NCI-H2107 treated with DMSO at 0.1 percent for 48 hours (cell line): ENCODE results near the gene RMDN3.

Experiments used
- DNase-seq: peaks from one replicate; lab custom pipeline; 2025; ENCODE audit not compliant: unreplicated experiment; lab: John Stamatoyannopoulos, UW

RMDN3 gene

DNA sequence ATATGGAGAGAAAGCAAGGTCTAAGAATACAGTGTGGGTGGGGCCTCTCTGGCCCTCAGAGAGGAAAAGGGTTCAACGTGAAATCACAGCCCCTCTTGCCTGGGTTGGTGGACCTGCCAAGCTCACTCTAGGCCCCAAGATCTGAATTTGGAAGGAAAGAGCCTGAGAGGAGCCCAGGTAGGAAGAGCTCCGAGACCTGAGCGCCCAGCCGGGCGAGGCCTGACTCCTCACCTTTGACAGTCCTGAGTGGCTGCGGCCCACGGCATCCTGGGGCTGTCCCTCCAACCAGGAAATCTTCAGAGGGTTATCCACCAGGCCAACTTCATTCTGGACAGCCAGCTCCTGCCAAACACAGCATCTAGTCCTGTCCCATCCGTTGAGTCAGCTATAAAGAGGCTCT is 18.4 kb upstream of the RMDN3 start:
- no peak for DNase-seq

DNA sequence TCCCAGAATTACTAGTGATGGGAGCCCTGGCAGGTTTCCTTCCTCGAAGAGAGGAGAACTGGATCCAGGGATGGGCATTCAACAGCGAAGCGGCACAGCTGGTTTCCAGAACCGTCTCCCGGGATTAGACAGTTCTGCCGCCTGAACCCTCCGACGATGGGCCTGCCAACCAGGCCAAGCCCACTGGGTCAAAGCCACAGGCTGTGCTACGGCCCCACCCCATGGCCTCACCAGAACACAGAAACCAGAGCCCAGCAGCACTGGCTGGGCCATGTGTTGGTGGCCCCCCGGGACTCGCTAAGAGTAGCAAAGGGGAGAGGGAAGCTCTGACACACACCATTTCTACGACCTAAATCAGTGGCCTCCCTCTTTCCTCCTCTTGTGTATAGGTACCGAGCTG is 17.0 kb upstream of the RMDN3 start:
- DNase-seq = no peak

DNA sequence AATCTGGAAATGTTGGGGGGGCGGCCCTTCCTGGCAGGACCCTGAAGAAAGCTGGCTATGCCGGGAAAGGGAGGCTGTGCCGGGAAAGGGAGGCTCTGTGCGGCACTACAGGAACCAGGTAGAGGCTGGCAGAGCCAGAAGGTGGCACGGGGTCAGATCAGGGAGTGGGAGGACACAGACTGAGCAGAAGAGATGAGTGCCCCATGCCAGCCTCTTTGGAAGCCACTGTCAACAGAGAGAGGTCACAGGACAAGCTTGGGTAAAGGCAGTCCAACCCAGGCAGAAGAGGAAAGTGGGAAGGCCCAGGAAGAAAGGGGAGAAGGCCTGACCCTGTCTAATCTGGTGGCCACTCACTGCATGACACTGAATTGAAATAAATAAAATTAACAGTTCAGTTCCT is 16.2 kb upstream of the RMDN3 start:
- DNase-seq = no peak

DNA sequence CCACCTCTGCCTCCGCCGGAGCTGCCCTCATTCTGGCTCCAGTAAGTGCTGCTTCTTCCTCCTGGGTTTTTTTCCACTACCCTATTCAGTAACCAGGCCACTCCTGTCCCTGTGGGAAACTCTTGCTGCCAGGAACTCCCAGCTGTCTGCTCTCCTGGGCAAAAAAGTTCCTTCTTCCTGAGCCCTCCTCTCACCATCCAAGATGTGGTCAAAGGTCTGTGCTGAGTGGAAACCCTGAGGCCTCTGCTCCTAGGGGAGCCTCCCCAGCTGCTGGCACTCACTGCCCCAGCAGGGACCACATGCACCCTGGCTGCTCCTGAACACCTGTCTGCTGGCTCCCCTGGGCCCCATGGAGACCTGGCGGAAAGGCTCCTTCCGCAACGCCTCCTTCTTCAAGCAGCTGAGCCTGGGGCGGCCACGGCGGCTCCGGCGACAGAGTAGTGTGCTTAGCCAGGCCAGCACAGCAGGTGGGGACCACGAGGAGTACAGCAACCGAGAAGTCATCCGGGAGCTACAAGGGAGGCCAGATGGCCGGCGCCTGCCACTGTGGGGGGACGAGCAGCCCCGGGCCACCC is 15.2 kb upstream of the RMDN3 start:
- DNase-seq = peak; percentile 36

GRCh38 chr15:40769274-40770146 is 14.5 kb upstream of the RMDN3 start, which contains the start of gene C15orf62:
C15orf62 (plus strand) TSS chr15:40769980; CDS start chr15:40770496, 516 bp downstream.
- peak; percentile 55 for DNase-seq

- DNase-seq = no peak
Measured at GRCh38 chr15:40768521-40769273, 13.6 kb upstream of the RMDN3 start.

DNA sequence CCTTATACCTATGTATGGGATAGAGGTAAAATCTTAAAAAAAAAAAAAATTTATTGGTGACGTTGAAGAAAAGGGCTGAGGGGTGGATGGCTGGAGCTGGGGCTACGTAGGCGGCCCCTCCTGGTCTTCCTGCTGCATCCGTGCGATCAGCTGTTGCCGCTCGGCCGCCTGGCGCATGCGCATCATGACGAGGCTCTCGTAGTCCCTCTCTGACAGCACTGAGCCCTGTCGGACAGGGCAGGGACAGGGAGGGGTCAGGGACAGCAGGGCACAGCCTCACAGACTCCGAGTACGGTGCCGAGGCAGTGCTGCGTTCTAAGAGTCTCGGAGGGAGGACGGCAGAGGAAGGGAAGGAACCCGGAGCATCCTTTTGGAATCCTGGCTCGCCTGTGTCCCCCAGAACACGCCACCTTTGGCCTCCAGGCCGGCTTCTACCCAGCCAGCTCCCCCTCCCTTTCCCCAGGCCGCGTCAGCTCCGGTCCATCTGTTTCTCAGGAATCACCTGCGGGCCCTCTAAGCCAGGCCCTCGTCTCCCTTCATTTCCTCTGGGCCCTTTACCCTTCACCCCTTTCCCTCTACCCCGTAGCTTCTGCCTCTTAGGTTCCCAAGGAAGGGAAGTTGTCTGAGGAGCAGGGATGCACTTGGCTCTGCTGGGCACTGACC is 12.9 kb upstream of the RMDN3 start:
- no peak for DNase-seq

DNA sequence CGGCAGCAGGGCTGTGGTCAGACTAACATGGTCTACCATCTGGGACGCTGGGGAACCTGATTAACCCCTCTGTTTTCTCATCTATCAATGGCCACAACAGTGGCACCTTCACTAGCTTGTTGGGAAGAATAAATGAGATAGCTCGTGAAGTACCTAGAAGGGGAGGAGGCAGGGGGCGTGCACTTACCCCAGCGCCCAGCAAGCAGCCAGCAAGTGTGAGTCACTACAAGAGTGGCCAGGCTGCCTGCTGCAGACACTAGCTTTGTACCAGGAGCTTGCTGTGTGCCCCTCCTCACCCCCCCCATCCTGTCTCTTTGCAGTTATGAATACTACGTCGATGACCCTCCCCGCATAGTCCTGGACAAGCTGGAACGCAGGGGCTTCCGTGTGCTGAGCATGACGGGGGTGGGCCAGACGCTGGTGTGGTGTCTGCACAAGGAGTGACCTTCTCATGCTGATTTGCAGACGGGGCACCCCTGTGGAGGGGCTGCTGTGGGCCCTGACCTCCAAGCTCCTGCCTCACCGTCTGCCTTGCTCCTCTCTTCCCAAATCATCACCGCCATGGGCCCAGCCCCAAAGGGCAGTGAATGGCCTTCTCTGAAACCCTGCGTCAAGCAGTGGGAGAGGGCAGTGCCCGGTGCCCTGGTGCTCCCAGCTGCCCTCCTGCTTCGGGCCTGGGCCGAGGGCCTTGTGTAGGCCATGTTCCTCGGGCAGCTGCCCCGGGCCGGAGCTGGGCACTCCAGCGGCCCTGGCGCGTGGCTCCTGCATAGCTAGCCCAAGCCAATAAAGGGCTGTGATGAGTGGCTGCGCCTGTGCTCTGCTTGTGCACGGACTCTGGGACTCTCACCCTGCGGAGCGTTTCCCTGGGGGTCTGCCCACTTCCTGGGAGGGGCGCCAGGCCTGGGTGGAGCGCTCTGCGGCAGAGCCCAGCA is 12.1 kb upstream of the RMDN3 start:
- no peak for DNase-seq

DNA sequence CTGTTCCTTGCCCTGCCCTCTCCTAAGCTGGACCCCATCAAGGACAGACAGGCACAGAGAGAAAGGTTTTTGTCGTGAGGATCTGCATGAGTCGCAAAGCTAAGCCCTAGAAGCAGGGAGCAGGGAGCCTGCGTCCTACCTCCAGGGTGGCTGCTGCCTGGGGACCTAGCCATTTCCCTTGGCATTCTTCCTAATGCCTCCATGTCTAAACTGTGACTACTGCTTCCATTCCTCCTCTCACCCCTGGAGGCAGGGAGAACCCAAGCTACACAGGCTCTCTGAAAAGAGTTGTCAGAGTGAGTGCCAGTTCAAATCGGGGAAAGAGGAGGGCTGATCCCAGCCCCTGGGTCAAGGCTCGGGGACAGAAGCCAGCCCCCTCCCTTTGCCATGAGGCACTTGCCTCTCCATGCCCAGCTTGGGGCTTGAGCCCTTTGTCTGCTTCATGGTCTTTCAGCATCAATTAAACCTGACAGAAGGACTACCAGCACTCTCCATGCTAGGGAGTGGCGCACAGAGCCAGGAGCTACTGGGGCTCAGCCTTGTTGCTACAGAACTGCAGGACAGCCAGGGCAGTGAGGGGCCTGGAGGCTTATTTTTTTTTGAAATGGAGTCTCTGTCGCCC is 11.3 kb upstream of the RMDN3 start:
- no peak for DNase-seq

- DNase-seq = no peak
Measured at GRCh38 chr15:40764629-40765103, 9.6 kb upstream of the RMDN3 start.

GRCh38 chr15:40763801-40764628 is 9.0 kb upstream of the RMDN3 start, which contains the start of gene GCHFR:
GCHFR (plus strand) TSS chr15:40764068; CDS start chr15:40764181, 113 bp downstream.
- DNase-seq = no peak

DNA sequence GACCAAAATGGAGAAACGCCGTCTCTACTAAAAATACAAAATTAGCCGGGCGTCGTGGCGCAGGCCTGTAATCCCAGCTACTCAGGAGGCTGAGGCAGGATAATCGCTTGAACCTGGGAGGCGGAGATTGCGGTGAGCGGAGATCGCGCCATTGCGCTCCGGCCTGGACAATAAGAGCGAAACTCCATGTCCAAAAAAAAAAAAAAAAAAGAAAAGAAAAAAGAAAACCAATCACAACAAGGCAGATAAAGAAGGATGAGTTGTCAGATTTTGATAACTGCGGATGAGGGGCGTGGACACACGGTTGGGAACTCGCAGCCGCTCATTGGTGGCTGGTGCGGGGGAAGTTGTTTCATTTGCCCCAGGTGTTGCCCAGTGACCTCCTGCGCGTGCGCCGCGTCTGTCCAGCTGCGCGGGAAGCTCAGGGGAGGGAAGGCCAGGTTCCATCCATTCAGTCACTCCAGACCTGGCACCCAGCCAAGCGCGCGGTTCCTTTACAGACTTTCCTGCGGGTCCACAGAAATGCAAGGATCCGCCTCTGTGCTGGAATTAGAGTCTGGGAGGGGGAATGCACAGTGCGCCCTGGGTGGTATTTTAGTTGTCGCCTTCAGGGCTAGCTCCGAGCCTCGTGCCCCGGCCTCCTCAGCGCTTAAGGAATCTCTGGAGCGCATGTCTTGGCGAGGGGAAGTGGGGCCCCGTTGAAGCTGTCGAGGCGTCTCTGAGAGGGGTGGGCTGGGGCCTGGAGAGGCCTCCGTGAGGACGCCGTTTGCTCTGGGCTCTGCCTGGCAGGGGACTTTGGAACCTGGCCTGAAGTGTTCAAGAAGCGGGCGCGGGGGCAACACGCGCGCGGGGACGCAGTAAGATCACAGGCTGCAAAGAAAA is 8.1 kb upstream of the RMDN3 start:
- peak; percentile 33 for DNase-seq

GRCh38 chr15:40759961-40760360 is 4.9 kb upstream of the RMDN3 start:
- no peak for DNase-seq

GRCh38 chr15:40756938-40757337 is 1.9 kb upstream of the RMDN3 start:
- no peak for DNase-seq

GRCh38 chr15:40755812-40756208 is 756 bp upstream of the RMDN3 start:
- no peak for DNase-seq

- DNase-seq = no peak
Measured at GRCh38 chr15:40754574-40754882, 526 bp downstream of the RMDN3 start.

DNA sequence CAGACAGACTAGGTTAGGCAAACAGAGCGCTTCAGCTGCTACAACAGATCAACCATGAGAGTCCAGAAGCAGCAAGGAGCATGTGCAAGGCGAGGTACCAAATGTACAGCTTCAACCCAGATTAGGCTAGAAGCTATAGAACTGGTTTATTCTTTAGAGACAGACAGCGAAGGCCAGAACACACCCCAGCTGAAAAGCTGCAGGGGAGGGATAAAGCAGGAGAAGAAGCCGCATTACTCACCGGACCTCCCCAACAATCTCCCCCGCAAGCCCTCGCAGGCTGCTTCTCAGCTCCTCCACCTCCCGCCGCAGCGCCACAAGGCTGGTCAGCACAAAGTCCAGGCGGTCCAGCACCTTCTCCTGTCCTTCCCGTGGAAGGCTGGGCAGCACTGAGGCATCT is 3.3 kb downstream of the RMDN3 start:
- no peak for DNase-seq

DNA sequence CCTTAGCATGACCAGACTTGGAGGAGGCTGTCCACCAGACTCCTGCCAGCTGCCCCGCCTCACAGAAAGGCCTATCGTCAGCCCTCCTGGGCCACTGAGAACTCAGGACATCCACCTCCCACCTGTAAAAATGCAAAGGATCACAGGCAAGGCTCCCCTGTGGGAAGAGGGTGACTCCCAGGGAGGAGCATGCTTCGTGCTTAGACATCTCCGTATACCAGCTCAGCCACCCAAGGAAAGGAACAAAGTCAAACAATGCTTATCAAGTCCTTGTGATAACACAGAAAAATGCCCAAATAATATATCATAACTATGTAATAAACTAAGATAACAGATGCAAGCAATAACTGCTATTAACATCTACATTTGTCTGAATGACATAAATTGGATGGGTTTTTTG is 4.2 kb downstream of the RMDN3 start:
- no peak for DNase-seq
